HG02571 (cell line): ENCODE measurements around the gene CLEC2D.
A peak's percentile ranks its signal among the peaks of the same experiment; 100 is the strongest.
"Not testable (repeated sequence)": the region's sequence is repeated elsewhere in the genome, so short reads cannot be mapped to it uniquely, and the experiment has no call there.

ENCODE experiments used
- ATAC-seq: cut with Tn5 transposase; IDR thresholded peaks from one replicate; pipeline ENCODE4 v1.9.1; 2021; ENCODE audit warnings: mild to moderate bottlenecking, moderate library complexity; ENCODE audit not compliant: unreplicated experiment

CLEC2D gene

GRCh38 chr12:9651265-9651729 is 18.2 kb upstream of the CLEC2D start:
- no peak for ATAC-seq

GRCh38 chr12:9660046-9660445 is 9.5 kb upstream of the CLEC2D start:
- no peak for ATAC-seq

GRCh38 chr12:9661720-9662119 is 7.8 kb upstream of the CLEC2D start:
- ATAC-seq, result no peak

- no peak for ATAC-seq
Measured at GRCh38 chr12:9662488-9662887, 7.0 kb upstream of the CLEC2D start.

GRCh38 chr12:9667403-9668160 is 1.9 kb upstream of the CLEC2D start:
- ATAC-seq, result peak; percentile 40

GRCh38 chr12:9668161-9669018 is 1.1 kb upstream of the CLEC2D start:
- no peak for ATAC-seq

GRCh38 chr12:9669019-9669326 is 540 bp upstream of the CLEC2D start:
- no peak for ATAC-seq

GRCh38 chr12:9672340-9672739 is 2.8 kb downstream of the CLEC2D start:
- ATAC-seq, result not testable (repeated sequence)

- peak; percentile 37 for ATAC-seq
Measured at GRCh38 chr12:9673404-9674225, 4.1 kb downstream of the CLEC2D start.

- peak; percentile 21 for ATAC-seq
Measured at GRCh38 chr12:9674226-9674590, 4.7 kb downstream of the CLEC2D start.

- ATAC-seq, result not testable (repeated sequence)
Measured at GRCh38 chr12:9682508-9682907, 13.0 kb downstream of the CLEC2D start.

GRCh38 chr12:9682949-9683348 is 13.4 kb downstream of the CLEC2D start:
- not testable (repeated sequence) for ATAC-seq

GRCh38 chr12:9685366-9685765 is 15.9 kb downstream of the CLEC2D start:
- not testable (repeated sequence) for ATAC-seq

GRCh38 chr12:9685915-9686314 is 16.4 kb downstream of the CLEC2D start:
- no peak for ATAC-seq

- no peak for ATAC-seq
Measured at GRCh38 chr12:9687228-9687627, 17.7 kb downstream of the CLEC2D start.

- no peak for ATAC-seq
Measured at GRCh38 chr12:9692909-9693308, 23.4 kb downstream of the CLEC2D start.

- no peak for ATAC-seq
Measured at GRCh38 chr12:9694241-9694640, 24.7 kb downstream of the CLEC2D start.

- not testable (repeated sequence) for ATAC-seq
Measured at GRCh38 chr12:9695150-9695549, 25.6 kb downstream of the CLEC2D start.

GRCh38 chr12:9695661-9696060 is 26.1 kb downstream of the CLEC2D start:
- ATAC-seq, result not testable (repeated sequence)

- no peak for ATAC-seq
Measured at GRCh38 chr12:9697619-9698018, 28.1 kb downstream of the CLEC2D start.

GRCh38 chr12:9698681-9699080 is 29.2 kb downstream of the CLEC2D start:
- no peak for ATAC-seq
